Activated CD4-positive, alpha-beta T cell treated with anti-CD3 and anti-CD28 coated beads for 4 hours (primary cell): Measurements from ENCODE around the gene HTT-AS.

Experiments
- DNase-seq, 2 donors: peaks; one replicate each; pipeline ENCODE4 v3.0.0-alpha.2; 2020

The HTT-AS gene

GRCh38 chr4:3025881-3026280, 48.5 kb downstream of the HTT-AS start:
- DNase-seq, result no peak

- DNase-seq, result no peak
Measured at GRCh38 chr4:3022651-3023050, 51.7 kb downstream of the HTT-AS start.

- no peak for DNase-seq
Measured at GRCh38 chr4:3022112-3022511, 52.2 kb downstream of the HTT-AS start.

- no peak for DNase-seq
Measured at GRCh38 chr4:3021627-3022026, 52.7 kb downstream of the HTT-AS start.

GRCh38 chr4:3021127-3021526, 53.2 kb downstream of the HTT-AS start:
- no peak for DNase-seq

- no peak for DNase-seq
Measured at GRCh38 chr4:3019145-3019846, 55.0 kb downstream of the HTT-AS start.

GRCh38 chr4:3017504-3017903, 56.8 kb downstream of the HTT-AS start:
- no peak for DNase-seq

- no peak for DNase-seq
Measured at GRCh38 chr4:3016961-3017360, 57.4 kb downstream of the HTT-AS start.

- no peak for DNase-seq
Measured at GRCh38 chr4:3013839-3014350, 60.4 kb downstream of the HTT-AS start.
